ENCODE data around the gene NSD1. TPM values are rescaled to one million over a fixed set of nuclear protein-coding genes. Genes with fewer than 3 reads are reported as not detected.

Gene NSD1
- total and polyA plus RNA-seq, 9 of the 15 experiments (the other 6 are each of a cell fraction or from before 2014, with no cell fraction given), result 3.8 to 51.0 (median 24.7) TPM

DNA sequence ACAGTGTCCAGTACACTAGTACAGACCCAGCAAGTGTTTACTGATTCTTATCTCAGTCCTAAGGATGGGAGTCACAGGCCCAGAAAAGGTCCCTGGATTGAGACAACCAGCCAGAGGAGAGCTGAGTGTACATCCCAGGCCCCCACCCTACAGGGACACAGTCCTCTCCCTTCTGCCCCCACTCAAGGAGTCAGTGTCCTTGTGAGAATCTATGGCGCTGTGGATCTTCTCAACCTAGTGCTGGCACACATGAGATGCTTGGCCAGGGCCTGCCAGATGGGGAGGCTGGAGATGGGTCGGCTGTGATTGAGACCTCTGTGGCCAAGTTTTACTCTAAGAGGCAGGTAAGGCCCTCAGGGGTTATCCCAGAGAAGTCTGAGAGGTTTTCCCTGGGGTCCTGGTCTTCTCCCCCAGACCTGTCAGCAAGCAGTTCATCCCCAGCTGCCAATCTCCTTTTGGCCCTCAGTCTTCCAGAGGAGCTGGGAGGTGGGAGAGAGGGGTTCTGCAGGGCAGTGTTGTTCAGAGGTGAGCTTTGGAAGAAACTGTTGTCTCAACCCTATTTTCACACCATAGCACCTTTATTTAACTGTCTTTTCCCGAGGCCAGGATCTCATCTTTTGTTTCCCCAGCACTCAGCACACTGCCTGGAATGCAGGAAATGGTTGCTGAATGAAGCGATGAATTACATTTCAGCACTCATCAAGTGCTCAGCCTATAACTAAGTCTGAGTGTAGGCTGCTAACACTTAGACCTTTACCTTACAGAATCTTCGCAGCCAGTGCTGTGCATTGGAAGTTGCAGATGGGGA is 3.2 kb upstream of the NSD1 start:
- ChIA-PET CTCF (ENCODE audit: low intra/inter-chr PET ratio) (no interaction called here), POLR2A (interaction anchor here (0.6 to 1.0 kb wide), 2 partner anchors 12 to 365 kb away, joined by 3 read pairs; no protein-coding TSS in a partner anchor)
- FAIRE-seq (no peak), ATAC-seq (no peak), DNase-seq (ENCODE audit: extremely low read depth in 1 of 4, low spot score in 3 of 4) (no peak)
- no peak overlapping the region for H3K27ac ChIP-seq (ENCODE audit: extremely low read depth, low read depth, low read length)
- H3K4me3 ChIP-seq, result no peak overlapping the region
- intact Hi-C loops (cut with micrococcal nuclease) (loop anchor here (5.0 kb wide), 1 partner anchor 172 kb away; the partner anchor contains the start of genes PRELID1 and RAB24), in situ Hi-C loops (cut with MboI) (no loop called here)
- H3K4me1 ChIP-seq (replicated peaks in 1 of 2; ENCODE audit: control insufficient read depth in 2 of 2, insufficient read depth in 2 of 2, low read length in 2 of 2), result peaks cover 12 to 29% of the 10 kb centered on the region in 2 experiments
- 66% methylated on average over 5 of the region's 5 CpGs for WGBS (ENCODE audit: insufficient coverage, low coverage, missing lambda C conversion rate)
- H3K9me3 ChIP-seq (replicated peaks; ENCODE audit: control insufficient read depth, insufficient read depth, low read depth, low read length), result no peaks in the 10 kb centered on the region
- TF ChIP-seq ZNF3 (CRISPR knock-in tag; IDR thresholded peaks at IDR 0.05) (no peak), JUN (IDR thresholded peaks at IDR 0.05; ENCODE audit: borderline replicate concordance, low read depth, low read length) (no peak), JUN (CRISPR knock-in tag; IDR thresholded peaks at IDR 0.05; ENCODE audit: borderline replicate concordance) (no peak), GATAD2A (IDR thresholded peaks at IDR 0.05) (no peak), MED1 (CRISPR knock-in tag; IDR thresholded peaks at IDR 0.05; ENCODE audit: borderline replicate concordance) (no peak), PTTG1 (tag; IDR thresholded peaks at IDR 0.05; ENCODE audit: low read depth) (no peak), ELF2 (CRISPR knock-in tag; IDR thresholded peaks at IDR 0.05) (no peak)
- TF ChIP-seq, protein P1, sequence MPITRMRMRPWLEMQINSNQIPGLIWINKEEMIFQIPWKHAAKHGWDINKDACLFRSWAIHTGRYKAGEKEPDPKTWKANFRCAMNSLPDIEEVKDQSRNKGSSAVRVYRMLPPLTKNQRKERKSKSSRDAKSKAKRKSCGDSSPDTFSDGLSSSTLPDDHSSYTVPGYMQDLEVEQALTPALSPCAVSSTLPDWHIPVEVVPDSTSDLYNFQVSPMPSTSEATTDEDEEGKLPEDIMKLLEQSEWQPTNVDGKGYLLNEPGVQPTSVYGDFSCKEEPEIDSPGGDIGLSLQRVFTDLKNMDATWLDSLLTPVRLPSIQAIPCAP (CRISPR knock-in tag; IDR thresholded peaks at IDR 0.05; ENCODE audit: borderline replicate concordance), result no peak
- TF ChIP-seq, protein P2, sequence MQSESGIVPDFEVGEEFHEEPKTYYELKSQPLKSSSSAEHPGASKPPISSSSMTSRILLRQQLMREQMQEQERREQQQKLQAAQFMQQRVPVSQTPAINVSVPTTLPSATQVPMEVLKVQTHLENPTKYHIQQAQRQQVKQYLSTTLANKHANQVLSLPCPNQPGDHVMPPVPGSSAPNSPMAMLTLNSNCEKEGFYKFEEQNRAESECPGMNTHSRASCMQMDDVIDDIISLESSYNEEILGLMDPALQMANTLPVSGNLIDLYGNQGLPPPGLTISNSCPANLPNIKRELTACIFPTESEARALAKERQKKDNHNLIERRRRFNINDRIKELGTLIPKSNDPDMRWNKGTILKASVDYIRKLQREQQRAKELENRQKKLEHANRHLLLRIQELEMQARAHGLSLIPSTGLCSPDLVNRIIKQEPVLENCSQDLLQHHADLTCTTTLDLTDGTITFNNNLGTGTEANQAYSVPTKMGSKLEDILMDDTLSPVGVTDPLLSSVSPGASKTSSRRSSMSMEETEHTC (IDR thresholded peaks at IDR 0.05), result no peak
- TF ChIP-seq, protein P3, sequence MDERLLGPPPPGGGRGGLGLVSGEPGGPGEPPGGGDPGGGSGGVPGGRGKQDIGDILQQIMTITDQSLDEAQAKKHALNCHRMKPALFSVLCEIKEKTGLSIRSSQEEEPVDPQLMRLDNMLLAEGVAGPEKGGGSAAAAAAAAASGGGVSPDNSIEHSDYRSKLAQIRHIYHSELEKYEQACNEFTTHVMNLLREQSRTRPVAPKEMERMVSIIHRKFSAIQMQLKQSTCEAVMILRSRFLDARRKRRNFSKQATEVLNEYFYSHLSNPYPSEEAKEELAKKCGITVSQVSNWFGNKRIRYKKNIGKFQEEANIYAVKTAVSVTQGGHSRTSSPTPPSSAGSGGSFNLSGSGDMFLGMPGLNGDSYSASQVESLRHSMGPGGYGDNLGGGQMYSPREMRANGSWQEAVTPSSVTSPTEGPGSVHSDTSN (CRISPR knock-in tag; IDR thresholded peaks at IDR 0.05; ENCODE audit: low read depth), result no peak
- TF ChIP-seq, protein P3 (tag; conservative IDR thresholded peaks at IDR 0.05; ENCODE audit: low read depth), result no peak
- H4K20me1 ChIP-seq (replicated peaks; ENCODE audit: control insufficient read depth, insufficient read depth, low read length), result no peaks in the 10 kb centered on the region; the same call in 1 of the 2 replicates
- BruUV-seq (replicated peaks), result no TSS peak
- no peaks in the 10 kb centered on the region for H3K27me3 ChIP-seq (ENCODE audit: control insufficient read depth in 2 of 2, insufficient read depth in 2 of 2, low read length in 2 of 2)
- H3K36me3 ChIP-seq (ENCODE audit: control insufficient read depth, insufficient read depth, low read length), result peaks cover 5% of the 10 kb centered on the region
- H3K4me2 ChIP-seq (ENCODE audit: insufficient read depth, low read length), result no peak overlapping the region; the same call in 1 of the 2 replicates
- H3K9me1 ChIP-seq (ENCODE audit: control insufficient read depth, insufficient read depth, low read length), result no peaks in the 10 kb centered on the region
- H3K9ac ChIP-seq (ENCODE audit: insufficient read depth in 1 of 2, low read depth in 2 of 2, low read length in 2 of 2), result peak overlapping the region in 1 of 2 experiments; percentile 22; a peak in 1 of 4 replicates
- H2AFZ ChIP-seq (ENCODE audit: low read depth, low read length), result no peak overlapping the region
- H3K79me2 ChIP-seq (ENCODE audit: control insufficient read depth, insufficient read depth, low read length), result peaks cover 14% of the 10 kb centered on the region

Data from K562 (cell line).